ENCODE measurements around the gene CTNNA3. TPM values are rescaled to one million over a fixed set of nuclear protein-coding genes. Genes with fewer than 3 reads are reported as not detected.

Gene CTNNA3
- total and polyA plus RNA-seq, 4 donors: 0.16 to 2.4 (median 1.4) TPM

DNA sequence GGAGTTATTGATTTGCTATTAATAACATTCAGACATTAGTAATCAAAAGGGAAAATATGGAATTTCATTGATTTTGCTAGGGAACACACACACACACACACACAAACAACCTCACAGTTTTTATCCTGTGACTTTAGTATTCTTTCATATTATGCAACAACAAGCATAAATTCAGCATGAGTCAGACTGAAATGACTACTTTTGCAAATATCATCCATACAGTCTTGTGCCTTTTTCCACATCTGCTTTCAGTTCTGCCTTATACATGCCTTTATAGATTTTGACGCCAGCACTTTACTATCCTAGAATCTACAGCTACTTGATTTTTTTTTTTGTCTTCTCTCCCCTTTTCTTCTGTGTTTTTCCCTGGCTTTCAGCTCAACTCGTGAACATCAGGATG lies 1745.9 kb downstream of the CTNNA3 start (continued):
- TF ChIP-seq TAF1 (conservative IDR thresholded peaks at IDR 0.05): no peak
- no peak for TF ChIP-seq FOXA2 (IDR thresholded peaks at IDR 0.05)
- TF ChIP-seq, protein P1, sequence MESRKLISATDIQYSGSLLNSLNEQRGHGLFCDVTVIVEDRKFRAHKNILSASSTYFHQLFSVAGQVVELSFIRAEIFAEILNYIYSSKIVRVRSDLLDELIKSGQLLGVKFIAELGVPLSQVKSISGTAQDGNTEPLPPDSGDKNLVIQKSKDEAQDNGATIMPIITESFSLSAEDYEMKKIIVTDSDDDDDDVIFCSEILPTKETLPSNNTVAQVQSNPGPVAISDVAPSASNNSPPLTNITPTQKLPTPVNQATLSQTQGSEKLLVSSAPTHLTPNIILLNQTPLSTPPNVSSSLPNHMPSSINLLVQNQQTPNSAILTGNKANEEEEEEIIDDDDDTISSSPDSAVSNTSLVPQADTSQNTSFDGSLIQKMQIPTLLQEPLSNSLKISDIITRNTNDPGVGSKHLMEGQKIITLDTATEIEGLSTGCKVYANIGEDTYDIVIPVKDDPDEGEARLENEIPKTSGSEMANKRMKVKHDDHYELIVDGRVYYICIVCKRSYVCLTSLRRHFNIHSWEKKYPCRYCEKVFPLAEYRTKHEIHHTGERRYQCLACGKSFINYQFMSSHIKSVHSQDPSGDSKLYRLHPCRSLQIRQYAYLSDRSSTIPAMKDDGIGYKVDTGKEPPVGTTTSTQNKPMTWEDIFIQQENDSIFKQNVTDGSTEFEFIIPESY (IDR thresholded peaks at IDR 0.05): no peak
- TF ChIP-seq EGR1 (IDR thresholded peaks at IDR 0.05; ENCODE audit: low read depth in 2 of 2): no peak
- no peak for TF ChIP-seq YY1 (IDR thresholded peaks at IDR 0.05)

DNA sequence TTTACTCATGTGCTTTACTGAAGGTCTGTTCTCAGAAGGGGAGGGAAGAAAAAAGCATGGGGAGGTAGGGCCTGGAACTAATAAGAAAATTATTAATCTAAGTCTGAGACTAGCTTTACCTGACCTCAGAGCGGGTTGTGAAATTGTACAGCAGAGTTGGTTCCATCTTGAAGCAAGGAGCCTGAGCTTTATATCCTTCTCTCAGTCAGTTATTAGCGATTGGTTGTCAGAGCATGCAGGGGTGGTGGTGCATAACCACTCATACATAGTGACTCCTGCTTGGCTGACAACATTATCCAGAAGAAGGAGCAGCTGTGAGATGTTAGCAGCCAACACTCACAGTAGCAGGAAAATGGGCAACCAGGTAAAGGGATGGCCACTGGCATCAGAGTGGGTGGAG lies 1746.5 kb downstream of the CTNNA3 start:
- no peak overlapping the region for H3K9ac ChIP-seq (ENCODE audit: low read depth in 1 of 2, low read length in 2 of 2)
- no peak overlapping the region for H3K4me3 ChIP-seq (ENCODE audit: low read depth in 1 of 3, low read length in 3 of 3)
- H3K4me1 ChIP-seq (ENCODE audit: control insufficient read depth in 4 of 4, insufficient read depth in 4 of 4, low read length in 3 of 4): no peaks in the 10 kb centered on the region
- H3K9me3 ChIP-seq (ENCODE audit: control insufficient read depth in 4 of 4, low read length in 3 of 4): no peaks in the 10 kb centered on the region
- no peak for TF ChIP-seq HNF4A (conservative IDR thresholded peaks at IDR 0.05)
- TF ChIP-seq RXRA (IDR thresholded peaks at IDR 0.05): no peak
- TF ChIP-seq FOXA1 (IDR thresholded peaks at IDR 0.05): no peak
- TF ChIP-seq, protein P2, sequence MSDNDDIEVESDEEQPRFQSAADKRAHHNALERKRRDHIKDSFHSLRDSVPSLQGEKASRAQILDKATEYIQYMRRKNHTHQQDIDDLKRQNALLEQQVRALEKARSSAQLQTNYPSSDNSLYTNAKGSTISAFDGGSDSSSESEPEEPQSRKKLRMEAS (IDR thresholded peaks at IDR 0.05): no peak
- no peaks in the 10 kb centered on the region for H3K36me3 ChIP-seq (ENCODE audit: control insufficient read depth in 4 of 4, insufficient read depth in 3 of 4, low read depth in 1 of 4, low read length in 3 of 4)
- no peak overlapping the region for H3K27ac ChIP-seq (ENCODE audit: low read depth in 1 of 2, low read length in 2 of 2)
- WGBS: 94% methylated on average over 2 of the region's 2 CpGs
- H3K27me3 ChIP-seq (ENCODE audit: control insufficient read depth in 4 of 4, insufficient read depth in 4 of 4, low read length in 3 of 4): no peaks in the 10 kb centered on the region
- no peak for DNase-seq (ENCODE audit: low spot score)

- 88% methylated on average over 3 of the region's 3 CpGs for WGBS
Observed at GRCh38 chr10:65945061-65945460, 1750.9 kb downstream of the CTNNA3 start.

More at GRCh38 chr10:65945061-65945460, 1750.9 kb downstream of the CTNNA3 start:
- Histone ChIP-seq H3K36me3 (ENCODE audit: control insufficient read depth in 4 of 4, insufficient read depth in 3 of 4, low read depth in 1 of 4, low read length in 3 of 4) (no peaks in the 10 kb centered on the region), H3K9me3 (ENCODE audit: control insufficient read depth in 4 of 4, low read length in 3 of 4) (no peaks in the 10 kb centered on the region), H3K27ac (ENCODE audit: low read depth in 1 of 2, low read length in 2 of 2) (no peak overlapping the region), H3K9ac (ENCODE audit: low read depth in 1 of 2, low read length in 2 of 2) (no peak overlapping the region), H3K4me1 (ENCODE audit: control insufficient read depth in 4 of 4, insufficient read depth in 4 of 4, low read length in 3 of 4) (peaks cover 0 to 14% (median 11%) of the 10 kb centered on the region in 4 donors), H3K27me3 (ENCODE audit: control insufficient read depth in 4 of 4, insufficient read depth in 4 of 4, low read length in 3 of 4) (no peaks in the 10 kb centered on the region), H3K4me3 (ENCODE audit: low read depth in 1 of 3, low read length in 3 of 3) (no peak overlapping the region)
- no peak for DNase-seq (ENCODE audit: low spot score)
- TF ChIP-seq FOXA2 (IDR thresholded peaks at IDR 0.05): no peak
- TF ChIP-seq HNF4G (IDR thresholded peaks at IDR 0.05): no peak
- no peak for TF ChIP-seq YY1 (IDR thresholded peaks at IDR 0.05)
- TF ChIP-seq, protein P1 (IDR thresholded peaks at IDR 0.05): no peak
- TF ChIP-seq NR2F2 (IDR thresholded peaks at IDR 0.05): no peak
- no peak for TF ChIP-seq EGR1 (IDR thresholded peaks at IDR 0.05; ENCODE audit: low read depth in 2 of 2)
- no peak for TF ChIP-seq REST (IDR thresholded peaks at IDR 0.05)
- no peak for TF ChIP-seq HNF4A (conservative IDR thresholded peaks at IDR 0.05)
- TF ChIP-seq GABPA (IDR thresholded peaks at IDR 0.05 in 1 of 2, conservative IDR thresholded peaks at IDR 0.05 in 1 of 2): no peak
- no peak for TF ChIP-seq CTCF (IDR thresholded peaks at IDR 0.05; ENCODE audit: low read depth, low read length, missing input control)
- TF ChIP-seq FOXA1 (IDR thresholded peaks at IDR 0.05): no peak
- no peak for TF ChIP-seq SP1 (IDR thresholded peaks at IDR 0.05)
- TF ChIP-seq RXRA (IDR thresholded peaks at IDR 0.05): no peak
- no peak for TF ChIP-seq JUND (IDR thresholded peaks at IDR 0.05)
